MCF 10A (cell line): Measurements from ENCODE around the gene RDH14. TPM values are rescaled to one million over a fixed set of nuclear protein-coding genes. Genes with fewer than 3 reads are reported as not detected.

Source experiments
- BruUV-seq: library from RNA; stranded (reverse); fragments of 400-500 nt; replicated peaks from 2 replicates; lab custom pipeline; 2021; lab: Mats Ljungman, UMichigan
- CTCF ChIA-PET: fragments of 300-600 bp; sonication (Branson Sonifier 250); formaldehyde crosslinking; extraction: SDS; loops from one replicate; lab custom pipeline; 2021; ENCODE audit warnings: antibody characterized with exemption, inconsistent platforms; lab: Yijun Ruan, JAX
- POLR2A ChIA-PET: fragments of 300-600, 350-650 bp; sonication (Branson Sonifier 250); formaldehyde crosslinking; extraction: SDS; loops from one replicate; lab custom pipeline; 2020; ENCODE audit warnings: antibody characterized with exemption, inconsistent platforms; lab: Yijun Ruan, JAX
- DNase-seq: peaks from one replicate; pipeline ENCODE4 v3.0.0-alpha.2; 2018; ENCODE audit not compliant: unreplicated experiment
- H3K27ac Mint-ChIP-seq: one replicate; pipeline ENCODE4 v1.8.0; 2022; ENCODE audit warnings: mild to moderate bottlenecking, low read depth, mixed read lengths; ENCODE audit not compliant: unreplicated experiment
- H3K27me3 Mint-ChIP-seq: one replicate; pipeline ENCODE4 v1.8.0; 2022; ENCODE audit warnings: mixed read lengths; ENCODE audit not compliant: insufficient read depth, unreplicated experiment
- H3K36me3 Mint-ChIP-seq: one replicate; pipeline ENCODE4 v1.8.0; 2022; ENCODE audit warnings: mild to moderate bottlenecking, moderate library complexity, mixed read lengths; ENCODE audit not compliant: insufficient read depth, unreplicated experiment
- H3K4me1 Mint-ChIP-seq: one replicate; pipeline ENCODE4 v1.8.0; 2022; ENCODE audit warnings: mixed read lengths; ENCODE audit not compliant: insufficient read depth, unreplicated experiment
- H3K4me3 Mint-ChIP-seq: one replicate; pipeline ENCODE4 v1.8.0; 2022; ENCODE audit warnings: mild to moderate bottlenecking, moderate library complexity, mixed read lengths; ENCODE audit not compliant: unreplicated experiment
- H3K9me3 Mint-ChIP-seq: one replicate; pipeline ENCODE4 v1.8.0; 2022; ENCODE audit warnings: mixed read lengths; ENCODE audit not compliant: unreplicated experiment
- intact Hi-C: fragments of 100-400 bp; cut with micrococcal nuclease; formaldehyde crosslinking; loops from 2 replicates; pipeline ENCODE4 v1.14.1; 2022
- total RNA-seq: library from RNA; stranded (reverse); gene quantifications from 2 replicates; pipeline ENCODE4 v1.2.3, GENCODE V29; 2022
- TF ChIP-seq, protein P1 (sequence below): fragments of 200-600 bp; IDR thresholded peaks from one replicate; pipeline ENCODE4 v1.8.0; 2022; ENCODE audit warnings: antibody characterized with exemption, mild to moderate bottlenecking; ENCODE audit not compliant: unreplicated experiment

The RDH14 gene
- total RNA-seq, 1 experiment from 2014 or later, result 19.2 TPM

DNA sequence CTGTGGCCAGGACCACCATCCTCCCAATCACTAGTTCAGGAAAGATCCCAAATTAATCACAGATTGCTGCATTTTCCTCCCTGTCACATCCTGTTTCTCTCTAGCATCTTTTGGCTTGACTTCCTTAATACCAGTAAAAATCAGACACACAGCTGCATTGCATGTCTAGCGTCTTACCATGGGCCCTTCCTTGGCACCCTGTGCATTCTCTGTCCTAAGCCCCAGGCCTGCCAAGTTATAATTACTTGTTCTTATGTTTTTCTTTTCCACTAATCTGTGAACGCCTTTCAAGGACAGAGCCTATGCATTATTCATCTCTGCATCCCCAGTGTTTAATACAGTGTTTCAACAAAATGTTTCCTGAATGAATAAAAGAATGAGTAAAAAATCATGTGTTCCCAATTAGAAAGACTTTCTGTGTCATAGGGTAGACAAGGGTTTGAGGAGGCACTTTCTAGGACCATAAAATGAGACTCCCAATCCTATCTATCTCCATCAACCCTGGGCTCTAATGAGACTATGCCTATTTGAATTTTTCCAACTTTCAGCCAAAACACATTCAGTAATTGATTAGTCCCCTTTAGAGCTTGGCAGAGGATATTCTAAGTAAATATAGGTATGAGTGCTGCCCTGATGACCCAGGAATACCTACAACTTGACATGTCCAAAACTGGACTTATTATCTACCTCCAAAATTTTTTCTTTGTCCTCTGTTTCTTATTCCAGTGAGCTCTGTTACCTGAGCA, 39.2 kb upstream of the RDH14 start:
- ChIA-PET CTCF (interaction anchor here (0.5 kb wide), 1 partner anchor 1129 kb away, joined by 3 read pairs; no protein-coding TSS in a partner anchor), POLR2A (interaction anchor here (0.7 kb wide), 2 partner anchors 322 to 602 kb away, joined by 3 read pairs; no protein-coding TSS in a partner anchor)
- Mint-ChIP-seq H3K27ac (no peak overlapping the region), H3K9me3 (no peaks in the 10 kb centered on the region), H3K4me1 (no peaks in the 10 kb centered on the region), H3K36me3 (no peaks in the 10 kb centered on the region), H3K4me3 (no peak overlapping the region), H3K27me3 (no peaks in the 10 kb centered on the region)
- intact Hi-C loops, result no loop called here
- no peak for DNase-seq
- BruUV-seq, result no TSS peak
- TF ChIP-seq, protein P1, sequence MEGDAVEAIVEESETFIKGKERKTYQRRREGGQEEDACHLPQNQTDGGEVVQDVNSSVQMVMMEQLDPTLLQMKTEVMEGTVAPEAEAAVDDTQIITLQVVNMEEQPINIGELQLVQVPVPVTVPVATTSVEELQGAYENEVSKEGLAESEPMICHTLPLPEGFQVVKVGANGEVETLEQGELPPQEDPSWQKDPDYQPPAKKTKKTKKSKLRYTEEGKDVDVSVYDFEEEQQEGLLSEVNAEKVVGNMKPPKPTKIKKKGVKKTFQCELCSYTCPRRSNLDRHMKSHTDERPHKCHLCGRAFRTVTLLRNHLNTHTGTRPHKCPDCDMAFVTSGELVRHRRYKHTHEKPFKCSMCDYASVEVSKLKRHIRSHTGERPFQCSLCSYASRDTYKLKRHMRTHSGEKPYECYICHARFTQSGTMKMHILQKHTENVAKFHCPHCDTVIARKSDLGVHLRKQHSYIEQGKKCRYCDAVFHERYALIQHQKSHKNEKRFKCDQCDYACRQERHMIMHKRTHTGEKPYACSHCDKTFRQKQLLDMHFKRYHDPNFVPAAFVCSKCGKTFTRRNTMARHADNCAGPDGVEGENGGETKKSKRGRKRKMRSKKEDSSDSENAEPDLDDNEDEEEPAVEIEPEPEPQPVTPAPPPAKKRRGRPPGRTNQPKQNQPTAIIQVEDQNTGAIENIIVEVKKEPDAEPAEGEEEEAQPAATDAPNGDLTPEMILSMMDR, result no peak

DNA sequence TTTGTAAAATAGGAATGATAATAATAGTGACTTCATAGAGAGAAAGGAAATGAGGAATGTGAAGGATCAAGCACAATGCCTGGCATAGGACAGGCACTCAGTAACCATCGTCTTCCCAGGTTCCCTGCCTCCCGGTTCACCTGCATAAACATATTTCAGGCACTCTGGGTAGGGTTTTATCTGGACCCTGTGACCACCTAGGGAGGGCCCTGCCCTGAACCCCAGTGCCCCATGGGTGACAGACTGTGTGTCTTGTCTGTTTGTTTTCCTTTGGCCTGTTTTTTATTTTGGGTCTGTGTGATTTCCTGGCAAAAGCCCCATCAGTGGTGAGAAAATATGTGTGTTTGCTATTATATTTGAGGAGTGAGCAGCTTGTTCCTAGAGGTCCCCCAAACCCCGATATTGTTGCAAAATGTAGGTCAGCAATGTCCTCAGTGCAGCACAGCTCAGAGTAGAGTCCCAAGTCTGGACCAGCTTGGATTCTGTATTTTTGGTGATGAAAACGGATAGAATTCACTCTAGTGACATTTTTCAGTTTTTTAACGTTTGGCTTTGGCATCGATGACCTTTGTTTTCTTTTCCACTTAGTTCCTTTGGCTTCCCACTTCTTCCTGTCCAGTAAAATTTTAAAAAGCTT, 38.5 kb upstream of the RDH14 start:
- H3K4me3 Mint-ChIP-seq, result no peak overlapping the region
- intact Hi-C loops, result no loop called here
- ChIA-PET CTCF (no interaction called here), POLR2A (interaction anchor here (0.5 to 0.7 kb wide), 3 partner anchors 321 to 696 kb away, joined by 3 read pairs; no protein-coding TSS in a partner anchor)
- no peak overlapping the region for H3K27ac Mint-ChIP-seq
- TF ChIP-seq, protein P1, result no peak
- H3K4me1 Mint-ChIP-seq, result no peaks in the 10 kb centered on the region
- no TSS peak for BruUV-seq
- no peaks in the 10 kb centered on the region for H3K9me3 Mint-ChIP-seq
- no peak for DNase-seq
- no peaks in the 10 kb centered on the region for H3K36me3 Mint-ChIP-seq
- no peaks in the 10 kb centered on the region for H3K27me3 Mint-ChIP-seq

DNA sequence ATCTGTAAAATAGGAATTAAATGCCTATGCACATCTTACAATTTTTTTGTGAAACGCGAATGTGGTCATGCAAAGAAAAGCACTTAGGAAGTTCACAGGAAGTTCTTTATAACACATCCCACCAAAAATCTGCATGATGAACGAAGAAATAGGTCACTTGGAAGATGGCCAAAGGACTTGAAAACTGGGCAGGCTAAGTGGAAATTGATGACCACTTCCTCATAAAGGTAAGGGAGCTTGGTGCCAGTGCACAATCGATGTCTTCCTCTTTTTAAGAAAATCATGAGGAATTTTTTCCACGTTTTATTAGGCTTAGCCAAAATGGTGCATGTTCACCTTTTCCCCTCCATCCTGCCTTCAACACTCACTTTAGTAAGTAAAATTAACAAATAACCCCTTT, 37.2 kb upstream of the RDH14 start:
- no peak for DNase-seq
- TF ChIP-seq, protein P1, result no peak
- H3K27me3 Mint-ChIP-seq, result no peaks in the 10 kb centered on the region
- H3K4me1 Mint-ChIP-seq, result no peaks in the 10 kb centered on the region
- POLR2A ChIA-PET, result no interaction called here
- no peaks in the 10 kb centered on the region for H3K36me3 Mint-ChIP-seq
- H3K4me3 Mint-ChIP-seq, result no peak overlapping the region
- H3K27ac Mint-ChIP-seq, result no peak overlapping the region
- no TSS peak for BruUV-seq
- CTCF ChIA-PET, result no interaction called here
- intact Hi-C loops, result no loop called here
- H3K9me3 Mint-ChIP-seq, result no peaks in the 10 kb centered on the region

DNA sequence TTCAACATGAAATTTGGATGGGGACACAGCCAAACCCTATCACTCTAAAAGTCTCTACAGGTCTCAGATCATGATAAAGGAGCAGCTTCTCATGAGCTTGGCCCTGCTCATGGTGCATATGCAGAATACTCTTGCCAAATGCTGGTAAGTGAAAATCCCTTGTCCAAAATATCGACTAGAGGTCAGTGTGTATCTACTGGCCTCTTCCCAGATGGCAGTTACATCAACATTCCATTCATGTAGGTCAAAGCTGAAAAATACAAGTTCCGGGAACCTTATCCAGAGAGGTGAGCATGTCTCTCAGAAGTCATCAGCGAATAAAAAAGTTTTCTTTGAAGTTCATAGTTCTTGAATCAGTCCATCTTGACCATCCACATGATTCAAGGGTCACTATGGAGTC, 36.5 kb upstream of the RDH14 start:
- CTCF ChIA-PET, result no interaction called here
- H3K36me3 Mint-ChIP-seq, result no peaks in the 10 kb centered on the region
- no peaks in the 10 kb centered on the region for H3K27me3 Mint-ChIP-seq
- no peaks in the 10 kb centered on the region for H3K9me3 Mint-ChIP-seq
- H3K27ac Mint-ChIP-seq, result no peak overlapping the region
- POLR2A ChIA-PET, result no interaction called here
- intact Hi-C loops, result no loop called here
- H3K4me1 Mint-ChIP-seq, result no peaks in the 10 kb centered on the region
- no TSS peak for BruUV-seq
- no peak overlapping the region for H3K4me3 Mint-ChIP-seq
- no peak for DNase-seq
- TF ChIP-seq, protein P1, result no peak
